ENCODE data around the gene PLEKHA1.

GRCh38 chr10:122392835-122393234 is 18.3 kb downstream of the PLEKHA1 start:
- TF ChIP-seq CTCF (IDR thresholded peaks at IDR 0.05) (no peak), POLR2A (IDR thresholded peaks at IDR 0.05) (no peak)
